Testis (tissue), 2 donors: ENCODE data around the gene CRISP2.

Experiments
- POLR2A ChIP-seq: fragments of 450-650 bp; IDR thresholded peaks from one replicate; pipeline ENCODE4 v1.6.1; 2017; ENCODE audit warnings: antibody characterized with exemption, mild to moderate bottlenecking, moderate library complexity
- TF ChIP-seq, protein P1 (sequence below), 3 experiments: fragments of 450-650 bp in 2 of 3; fragments of 200-600 bp in 1 of 3; sonication (generic) in 1 of 3; IDR thresholded peaks; one replicate each; pipeline ENCODE4 v1.5.1; 2016 to 2019; ENCODE audit warnings: antibody characterized with exemption in 3 of 3, mild to moderate bottlenecking in 2 of 3, moderate library complexity in 1 of 3

DNA sequence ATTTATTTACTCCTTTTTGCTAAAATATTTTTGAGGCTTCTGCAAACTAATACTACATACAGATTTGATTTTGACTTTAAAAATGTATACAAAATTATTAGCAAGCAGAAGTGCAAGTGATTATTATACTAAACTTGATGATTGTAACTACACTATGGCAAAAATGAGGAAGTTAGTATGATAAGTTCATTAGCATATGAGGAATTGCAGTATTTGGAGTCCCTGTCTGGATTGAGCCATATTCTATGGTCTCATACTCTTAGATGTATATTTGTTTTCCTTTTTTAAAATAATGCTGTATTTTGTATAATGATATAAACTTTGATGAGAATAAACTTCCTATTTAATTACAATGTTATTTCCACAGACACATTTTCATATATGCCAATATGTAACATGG is 16.9 kb upstream of the CRISP2 start:
- TF ChIP-seq, protein P1, sequence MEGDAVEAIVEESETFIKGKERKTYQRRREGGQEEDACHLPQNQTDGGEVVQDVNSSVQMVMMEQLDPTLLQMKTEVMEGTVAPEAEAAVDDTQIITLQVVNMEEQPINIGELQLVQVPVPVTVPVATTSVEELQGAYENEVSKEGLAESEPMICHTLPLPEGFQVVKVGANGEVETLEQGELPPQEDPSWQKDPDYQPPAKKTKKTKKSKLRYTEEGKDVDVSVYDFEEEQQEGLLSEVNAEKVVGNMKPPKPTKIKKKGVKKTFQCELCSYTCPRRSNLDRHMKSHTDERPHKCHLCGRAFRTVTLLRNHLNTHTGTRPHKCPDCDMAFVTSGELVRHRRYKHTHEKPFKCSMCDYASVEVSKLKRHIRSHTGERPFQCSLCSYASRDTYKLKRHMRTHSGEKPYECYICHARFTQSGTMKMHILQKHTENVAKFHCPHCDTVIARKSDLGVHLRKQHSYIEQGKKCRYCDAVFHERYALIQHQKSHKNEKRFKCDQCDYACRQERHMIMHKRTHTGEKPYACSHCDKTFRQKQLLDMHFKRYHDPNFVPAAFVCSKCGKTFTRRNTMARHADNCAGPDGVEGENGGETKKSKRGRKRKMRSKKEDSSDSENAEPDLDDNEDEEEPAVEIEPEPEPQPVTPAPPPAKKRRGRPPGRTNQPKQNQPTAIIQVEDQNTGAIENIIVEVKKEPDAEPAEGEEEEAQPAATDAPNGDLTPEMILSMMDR (IDR thresholded peaks at IDR 0.05) = no peak
- no peak for TF ChIP-seq POLR2A
